GM10248 (cell line): ENCODE results near the gene BIRC3.

Experiments
- CTCF ChIA-PET: fragments of 300-600 bp; sonication (Branson Sonifier 250); formaldehyde crosslinking; extraction: SDS; loops from one replicate; lab custom pipeline; 2021; ENCODE audit warnings: antibody characterized with exemption; lab: Yijun Ruan, JAX
- POLR2A ChIA-PET: fragments of 350-650 bp; sonication (Branson Sonifier 250); formaldehyde crosslinking; extraction: SDS; loops from one replicate; lab custom pipeline; 2020; ENCODE audit warnings: antibody characterized with exemption; lab: Yijun Ruan, JAX
- DNase-seq: peaks from one replicate; pipeline ENCODE4 v3.0.0; 2012; ENCODE audit errors: extremely low spot score
- CTCF ChIP-seq: IDR thresholded peaks from 2 replicates; pipeline ENCODE4 v1.5.1; 2012; ENCODE audit warnings: mild to moderate bottlenecking, low read depth; ENCODE audit errors: extremely low read depth, missing control alignments, control extremely low read depth

BIRC3 gene

GRCh38 chr11:102309621-102310541, 7.4 kb upstream of the BIRC3 start:
- CTCF ChIA-PET, result interaction anchor here (0.8 to 9.6 kb wide), 6 partner anchors 9 to 311 kb away, joined by 3 to 90 read pairs (median 4); no protein-coding TSS in a partner anchor
- TF ChIP-seq CTCF, result no peak
- no peak for DNase-seq
- POLR2A ChIA-PET, result no interaction called here

- no peak for TF ChIP-seq CTCF
- ChIA-PET POLR2A (no interaction called here), CTCF (interaction anchor here (0.8 to 9.6 kb wide), 4 partner anchors 18 to 354 kb away, joined by 3 to 90 read pairs (median 12); no protein-coding TSS in a partner anchor)
Observed at GRCh38 chr11:102312667-102313066, 4.6 kb upstream of the BIRC3 start.

GRCh38 chr11:102313238-102313940, 3.9 kb upstream of the BIRC3 start:
- ChIA-PET POLR2A (no interaction called here), CTCF (interaction anchor here (1.0 to 9.6 kb wide), 8 partner anchors 8 to 300 kb away, joined by 3 to 90 read pairs (median 4); no protein-coding TSS in a partner anchor)
- no peak for DNase-seq
- TF ChIP-seq CTCF, result no peak

More at GRCh38 chr11:102312667-102313066, 4.6 kb upstream of the BIRC3 start:
- no peak for DNase-seq

- ChIA-PET POLR2A (no interaction called here), CTCF (interaction anchor here (1.1 to 9.6 kb wide), 10 partner anchors 14 to 351 kb away, joined by 3 to 90 read pairs (median 6); no protein-coding TSS in a partner anchor)
- DNase-seq, result no peak
- TF ChIP-seq CTCF, result no peak
Observed at GRCh38 chr11:102314784-102315183, 2.5 kb upstream of the BIRC3 start.

GRCh38 chr11:102316346-102316904, 859 bp upstream of the BIRC3 start:
- POLR2A ChIA-PET, result no interaction called here
- DNase-seq, result no peak
- CTCF ChIA-PET, result interaction anchor here (0.8 to 9.6 kb wide), 8 partner anchors 10 to 350 kb away, joined by 3 to 90 read pairs (median 6); no protein-coding TSS in a partner anchor
- no peak for TF ChIP-seq CTCF

- DNase-seq, result no peak
- TF ChIP-seq CTCF, result no peak
- ChIA-PET CTCF (interaction anchor here (1.2 to 9.6 kb wide), 8 partner anchors 23 to 349 kb away, joined by 3 to 90 read pairs (median 5); no protein-coding TSS in a partner anchor), POLR2A (interaction anchor here (1.5 kb wide), 1 partner anchor 9 kb away, joined by 3 read pairs; no protein-coding TSS in a partner anchor)
Observed at GRCh38 chr11:102317768-102318103, 452 bp downstream of the BIRC3 start.
